Spleen (tissue), 11 donors: Measurements from ENCODE around the gene SDCBP2. TPM values are rescaled to one million over a fixed set of nuclear protein-coding genes. Genes with fewer than 3 reads are reported as not detected.

Experiments used
- DNase-seq: peaks from one replicate; pipeline ENCODE4 v3.0.0-alpha.2; 2020
- H3K27ac ChIP-seq, 8 donors: fragments of 200-600 bp; sonication (generic) in 7 of 8; 1 replicate in 4 of 8; 2 replicates in 4 of 8; pipeline versions ENCODE4 v1.5.0 to v1.8.0; 2016 to 2021; ENCODE audit warnings: inconsistent platforms in 4 of 8, mild to moderate bottlenecking in 4 of 8, moderate library complexity in 1 of 8
- H3K27me3 ChIP-seq, 7 donors: fragments of 200-600 bp; sonication (generic) in 6 of 7; replicated peaks in 1 of 7; 1 replicate in 4 of 7; 2 replicates in 3 of 7; pipeline versions ENCODE4 v1.5.0 to v1.8.0; 2016 to 2021; ENCODE audit warnings: inconsistent platforms in 3 of 7, mild to moderate bottlenecking in 1 of 7
- H3K36me3 ChIP-seq, 6 donors: fragments of 200-600 bp; sonication (generic) in 5 of 6; 1 replicate in 4 of 6; 2 replicates in 2 of 6; pipeline versions ENCODE4 v1.5.0 to v1.8.0; 2016 to 2021; ENCODE audit warnings: inconsistent platforms in 2 of 6
- H3K4me1 ChIP-seq, 6 donors: fragments of 200-600 bp; sonication (generic) in 5 of 6; 1 replicate in 3 of 6; 2 replicates in 3 of 6; pipeline versions ENCODE4 v1.5.0 to v1.8.0; 2016 to 2021; ENCODE audit warnings: inconsistent platforms in 3 of 6
- H3K4me3 ChIP-seq, 8 donors: fragments of 200-600 bp; sonication (generic) in 7 of 8; 1 replicate in 4 of 8; 2 replicates in 4 of 8; pipeline versions ENCODE4 v1.5.0 to v1.8.0; 2016 to 2021; ENCODE audit warnings: inconsistent platforms in 4 of 8, mild to moderate bottlenecking in 4 of 8, moderate library complexity in 2 of 8
- H3K9me3 ChIP-seq, 8 donors: fragments of 200-600 bp; sonication (generic) in 7 of 8; 1 replicate in 4 of 8; 2 replicates in 4 of 8; pipeline versions ENCODE4 v1.5.0 to v1.8.0; 2016 to 2021; ENCODE audit warnings: inconsistent platforms in 4 of 8
- CTCF ChIP-seq, 11 experiments: fragments of 200-600 bp in 7 of 11; fragments of 450-650 bp in 4 of 11; sonication (generic) in 4 of 11; IDR thresholded peaks in 8 of 11; conservative IDR thresholded peaks in 3 of 11; 1 replicate in 7 of 11; 2 replicates in 4 of 11; pipeline versions ENCODE4 v1.4.0 to v1.8.0; 2016 to 2021; ENCODE audit warnings: antibody characterized with exemption in 11 of 11, inconsistent platforms in 4 of 11, mild to moderate bottlenecking in 1 of 11
- POLR2A ChIP-seq, 3 donors: fragments of 450-650 bp; IDR thresholded peaks; one replicate each; pipeline ENCODE4 v1.5.1; 2017; ENCODE audit warnings: antibody characterized with exemption in 3 of 3, mild to moderate bottlenecking in 1 of 3
- POLR2AphosphoS5 ChIP-seq, 3 donors: sonication (generic); formaldehyde crosslinking; IDR thresholded peaks; one replicate each; pipeline ENCODE4 v1.5.1; 2017; ENCODE audit warnings: antibody characterized with exemption in 3 of 3
- WGBS, 5 donors: extraction: QIAGEN DNeasy Blood & Tissue Kit in 3 of 5; methylation state at CpG; one replicate each; pipeline versions ENCODE4 v1.1.5 to v1.1.7; 2013 to 2018; 5-methylcytosine and 5-hydroxymethylcytosine counted together
- intact Hi-C: fragments of 100-400 bp; cut with DNase I; formaldehyde crosslinking; loops from one replicate; pipeline ENCODE4 v1.15.0; 2023; ENCODE audit warnings: low total_unique reads
- polyA plus RNA-seq, 3 donors: library from polyadenylated mRNA; stranded (reverse); fragments of 200-250 nt; gene quantifications; one replicate each; pipeline ENCODE4 v1.2.1, GENCODE V29; 2013
- total RNA-seq, 7 donors: library from RNA; depleted of rRNA in 3 of 7; stranded (reverse); fragments of >200 nt in 3 of 7; fragmentation: NEBNext Ultra II Directional in 4 of 7; extraction: Animal tissue kit (Norgen Biotek cat#: 25700) in 4 of 7; gene quantifications; one replicate each; pipeline versions ENCODE4 v1.1.0 to v1.2.1, GENCODE V29; 2016 to 2021
- donor health status: healthy with polysubstance abuse.
- donor health status: DM: no; HTN: no; CAD: no; lungs with moderate emphysema.
- donor health status: DM: no; HTN: no; CAD: no.
- donor health status: Bipolar disorder and iron deficiency.
- donor health status: healthy.
- donor health status: DM: no; HTN: no; CAD: no.
- donor health status: DM: yes; HTN: yes; CAD: no.

Gene SDCBP2
- total and polyA plus RNA-seq, 10 donors, result 2.0 to 7.1 (median 3.3) TPM

GRCh38 chr20:1265226-1265915, 63.6 kb downstream of the SDCBP2 start:
- no peak for TF ChIP-seq POLR2AphosphoS5 (IDR thresholded peaks at IDR 0.05)
- TF ChIP-seq CTCF (IDR thresholded peaks at IDR 0.05 in 8 of 11, conservative IDR thresholded peaks at IDR 0.05 in 3 of 11), result no peak
- TF ChIP-seq POLR2A (IDR thresholded peaks at IDR 0.05), result no peak
- Histone ChIP-seq H3K27ac (peak overlapping the region in 4 of 8 donors; percentile 28 to 70 (median 59)), H3K36me3 (no peaks in the 10 kb centered on the region), H3K9me3 (peaks cover 0 to 8% (median 0%) of the 10 kb centered on the region in 8 donors), H3K27me3 (peaks cover 0 to 30% (median 0%) of the 10 kb centered on the region in 7 donors), H3K4me3 (peak overlapping the region in 6 of 8 donors; percentile 66 to 93 (median 72)), H3K4me1 (peaks cover 0 to 27% (median 18%) of the 10 kb centered on the region in 6 donors)
- DNase-seq, result no peak
- 87 to 96% (median 95%) methylated on average over 4 of the region's 4 CpGs for WGBS, 5 donors
- intact Hi-C loops, result no loop called here

GRCh38 chr20:1264727-1265126, 64.2 kb downstream of the SDCBP2 start:
- WGBS, 5 donors, result 71 to 89% (median 87%) methylated on average over 2 of the region's 2 CpGs
- no peak for DNase-seq
- TF ChIP-seq POLR2AphosphoS5 (IDR thresholded peaks at IDR 0.05) (no peak), CTCF (IDR thresholded peaks at IDR 0.05 in 8 of 11, conservative IDR thresholded peaks at IDR 0.05 in 3 of 11) (no peak), POLR2A (IDR thresholded peaks at IDR 0.05) (no peak)

GRCh38 chr20:1263853-1264252, 65.1 kb downstream of the SDCBP2 start:
- H3K36me3 ChIP-seq, result no peaks in the 10 kb centered on the region
- no peak for TF ChIP-seq CTCF (IDR thresholded peaks at IDR 0.05 in 8 of 11, conservative IDR thresholded peaks at IDR 0.05 in 3 of 11)
- no peak for TF ChIP-seq POLR2A (IDR thresholded peaks at IDR 0.05)
- no peak for TF ChIP-seq POLR2AphosphoS5 (IDR thresholded peaks at IDR 0.05)
- H3K4me3 ChIP-seq, result no peak overlapping the region
- H3K27ac ChIP-seq, result no peak overlapping the region
- H3K27me3 ChIP-seq, result peaks cover 0 to 31% (median 0%) of the 10 kb centered on the region in 7 donors
- no peak for DNase-seq
- intact Hi-C loops, result no loop called here
- 87 to 94% (median 88%) methylated on average over 1 of the region's 1 CpG for WGBS, 5 donors
- H3K4me1 ChIP-seq, result peaks cover 0 to 27% (median 18%) of the 10 kb centered on the region in 6 donors
- peaks cover 0 to 8% (median 0%) of the 10 kb centered on the region in 8 donors for H3K9me3 ChIP-seq

More at GRCh38 chr20:1264727-1265126, 64.2 kb downstream of the SDCBP2 start:
- Histone ChIP-seq H3K9me3 (peaks cover 0 to 8% (median 0%) of the 10 kb centered on the region in 8 donors), H3K27ac (no peak overlapping the region), H3K36me3 (no peaks in the 10 kb centered on the region), H3K27me3 (peaks cover 0 to 31% (median 0%) of the 10 kb centered on the region in 7 donors), H3K4me3 (no peak overlapping the region), H3K4me1 (peaks cover 0 to 27% (median 18%) of the 10 kb centered on the region in 6 donors)
- intact Hi-C loops, result no loop called here

Other genes with a start within 250 kb of the SDCBP2 start
- gene PSMF1, start 210.5 kb downstream of the SDCBP2 start, total RNA-seq, result 100 to 1,000 TPM; 110 to 169 (median 134) TPM
- gene PSMF1, start 210.5 kb downstream of the SDCBP2 start, polyA plus RNA-seq, result 10 to 100 TPM; 25.7 to 49.2 (median 38.7) TPM
- gene TMEM74B, start 144.2 kb downstream of the SDCBP2 start, total RNA-seq, result 1 to 10 TPM in 1 of 7 donors, under 1 TPM in 5, not detected in 1; 0.46 to 1.3 (median 0.50) TPM
- 1 to 10 TPM in 2 of 3 donors, under 1 TPM in 1; 0.77 to 2.7 (median 2.1) TPM for gene TMEM74B, start 144.2 kb downstream of the SDCBP2 start, polyA plus RNA-seq
- gene C20orf202, start 125.7 kb downstream of the SDCBP2 start, total RNA-seq, result 1 to 10 TPM in 2 of 7 donors, under 1 TPM in 3, not detected in 2; 0.23 to 2.9 (median 0.44) TPM
- under 1 TPM; 0.06 to 0.26 (median 0.07) TPM for gene C20orf202, start 125.7 kb downstream of the SDCBP2 start, polyA plus RNA-seq
- gene RAD21L1, start 103.1 kb downstream of the SDCBP2 start, total RNA-seq, result not detected
- gene RAD21L1, start 103.1 kb downstream of the SDCBP2 start, polyA plus RNA-seq, result not detected
- gene SNPH, start 62.8 kb downstream of the SDCBP2 start, total RNA-seq, result 1 to 10 TPM; 2.0 to 3.5 (median 2.3) TPM
- gene SNPH, start 62.8 kb downstream of the SDCBP2 start, polyA plus RNA-seq, result 1 to 10 TPM in 1 of 3 donors, under 1 TPM in 2; 0.58 to 1.8 (median 0.80) TPM
- 100 to 1,000 TPM; 167 to 338 (median 260) TPM for gene FKBP1A, start 63.9 kb upstream of the SDCBP2 start, total RNA-seq
- gene FKBP1A, start 63.9 kb upstream of the SDCBP2 start, polyA plus RNA-seq, result 100 to 1,000 TPM; 135 to 286 (median 209) TPM
- gene NSFL1C, start 137.7 kb upstream of the SDCBP2 start, total RNA-seq, result 10 to 100 TPM; 64.9 to 88.5 (median 71.8) TPM
- gene NSFL1C, start 137.7 kb upstream of the SDCBP2 start, polyA plus RNA-seq, result 10 to 100 TPM; 37.1 to 51.2 (median 41.7) TPM
- gene SIRPB2, start 162.3 kb upstream of the SDCBP2 start, total RNA-seq, result 10 to 100 TPM; 27.3 to 92.2 (median 42.1) TPM
- gene SIRPB2, start 162.3 kb upstream of the SDCBP2 start, polyA plus RNA-seq, result 1 to 10 TPM; 2.1 to 4.7 (median 2.2) TPM
- gene SIRPD, start 228.6 kb upstream of the SDCBP2 start, total RNA-seq, result 1 to 10 TPM in 6 of 7 donors, under 1 TPM in 1; 0.72 to 8.2 (median 2.6) TPM
- gene SIRPD, start 228.6 kb upstream of the SDCBP2 start, polyA plus RNA-seq, result 1 to 10 TPM in 1 of 3 donors, under 1 TPM in 2; 0.24 to 1.0 (median 0.93) TPM